HG03064 (cell line): ENCODE results near the gene NME9.

Source experiments
- ATAC-seq: cut with Tn5 transposase; IDR thresholded peaks from one replicate; pipeline ENCODE4 v1.9.1; 2021; ENCODE audit warnings: low read depth; ENCODE audit not compliant: unreplicated experiment

Gene NME9

GRCh38 chr3:138289260-138289659, 40.4 kb downstream of the NME9 start:
- ATAC-seq: no peak

- no peak for ATAC-seq
Observed at GRCh38 chr3:138284957-138285477, 44.6 kb downstream of the NME9 start.

- ATAC-seq: no peak
Observed at GRCh38 chr3:138284079-138284478, 45.6 kb downstream of the NME9 start.

- no peak for ATAC-seq
Observed at GRCh38 chr3:138282836-138283235, 46.8 kb downstream of the NME9 start.

- no peak for ATAC-seq
Observed at GRCh38 chr3:138281561-138281960, 48.1 kb downstream of the NME9 start.

GRCh38 chr3:138271189-138271794, 58.4 kb downstream of the NME9 start:
- ATAC-seq: no peak

GRCh38 chr3:138270245-138270644, 59.4 kb downstream of the NME9 start:
- ATAC-seq: no peak

- ATAC-seq: no peak
Observed at GRCh38 chr3:138267083-138267482, 62.6 kb downstream of the NME9 start.

- ATAC-seq: no peak
Observed at GRCh38 chr3:138265745-138266144, 63.9 kb downstream of the NME9 start.

GRCh38 chr3:138263104-138263503, 66.5 kb downstream of the NME9 start:
- no peak for ATAC-seq

- no peak for ATAC-seq
Observed at GRCh38 chr3:138260611-138261010, 69.0 kb downstream of the NME9 start.

- no peak for ATAC-seq
Observed at GRCh38 chr3:138259126-138259525, 70.5 kb downstream of the NME9 start.

GRCh38 chr3:138257986-138258385, 71.7 kb downstream of the NME9 start:
- no peak for ATAC-seq

- ATAC-seq: no peak
Observed at GRCh38 chr3:138256022-138256421, 73.6 kb downstream of the NME9 start.

GRCh38 chr3:138254216-138254615, 75.4 kb downstream of the NME9 start:
- ATAC-seq: no peak

GRCh38 chr3:138253609-138254008, 76.0 kb downstream of the NME9 start:
- no peak for ATAC-seq
